Stimulated activated CD8-positive, alpha-beta memory T cell treated with anti-CD3 and anti-CD28 coated beads, Interleukin-7, amount 100 ng/mL, for 24 hours (primary cell): ENCODE measurements around the gene RPL10A.

Experiments
- DNase-seq: peaks from one replicate; pipeline ENCODE4 v3.0.0-alpha.2; 2020; ENCODE audit warnings: low read depth

The RPL10A gene

GRCh38 chr6:35476004-35476403 is 7.8 kb downstream of the RPL10A start:
- DNase-seq = no peak

GRCh38 chr6:35477028-35477427 is 8.8 kb downstream of the RPL10A start:
- no peak for DNase-seq

- no peak for DNase-seq
Observed at GRCh38 chr6:35477551-35478179, 9.5 kb downstream of the RPL10A start.

DNA sequence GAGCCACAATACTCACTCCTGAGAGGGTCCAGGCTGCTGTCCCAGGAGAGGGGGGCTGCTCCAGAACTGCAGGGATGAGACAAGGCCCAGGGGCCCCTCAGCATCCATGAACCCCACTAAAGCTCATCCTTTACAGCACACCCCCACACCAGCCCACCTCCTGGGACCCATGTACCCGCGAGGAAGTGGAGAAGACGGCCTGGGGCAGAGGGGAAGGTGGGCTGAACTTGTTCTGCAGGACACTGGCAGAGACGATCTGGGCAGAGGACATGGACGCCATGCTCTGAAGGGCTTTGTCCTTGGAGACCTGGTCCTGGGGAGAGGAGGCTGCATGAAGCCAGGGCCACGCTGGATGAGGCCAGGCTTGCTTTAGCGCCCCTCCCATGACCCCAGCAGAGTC is 10.1 kb downstream of the RPL10A start:
- no peak for DNase-seq

DNA sequence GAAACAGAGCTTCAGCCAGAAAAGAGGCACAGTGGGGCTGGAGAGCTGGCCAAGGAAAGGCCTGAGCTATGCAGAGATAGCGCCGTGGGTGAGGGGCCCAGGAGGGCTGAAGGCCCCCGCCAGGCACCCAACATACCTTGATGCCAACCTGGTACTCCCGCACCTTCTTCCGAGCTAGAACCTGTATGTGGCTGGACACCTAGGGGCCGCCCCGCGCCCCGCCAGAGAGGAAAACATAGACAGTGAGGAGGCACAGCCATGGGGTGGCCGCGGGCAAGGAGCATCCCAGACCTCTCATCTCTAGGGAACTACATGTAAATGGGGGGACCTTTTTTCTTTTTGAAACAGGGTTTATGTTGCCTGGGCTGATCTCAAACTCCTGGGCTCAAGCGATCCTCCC is 12.0 kb downstream of the RPL10A start:
- no peak for DNase-seq

GRCh38 chr6:35481226-35481625 is 13.0 kb downstream of the RPL10A start:
- no peak for DNase-seq

DNA sequence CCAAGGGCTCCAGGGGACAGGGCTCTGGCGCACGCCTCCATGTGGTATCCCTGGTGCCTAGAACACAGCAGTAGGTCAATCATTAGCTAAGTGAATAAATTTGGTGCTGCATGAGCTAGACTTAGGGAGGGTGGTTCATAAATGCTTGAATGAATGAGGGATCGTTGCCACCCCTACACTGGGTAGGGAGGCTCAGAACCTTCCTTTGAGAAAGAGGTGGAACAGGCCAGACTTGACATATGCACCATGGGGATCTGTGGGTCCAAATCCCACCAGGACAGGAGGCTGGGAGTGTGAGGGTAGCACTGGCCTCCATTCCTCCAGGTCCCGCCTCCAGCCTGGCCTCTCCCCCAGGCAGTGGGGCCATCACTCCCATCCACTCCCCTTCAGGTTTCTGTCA is 14.9 kb downstream of the RPL10A start:
- DNase-seq = no peak

- DNase-seq = no peak
Observed at GRCh38 chr6:35483490-35483889, 15.3 kb downstream of the RPL10A start.

DNA sequence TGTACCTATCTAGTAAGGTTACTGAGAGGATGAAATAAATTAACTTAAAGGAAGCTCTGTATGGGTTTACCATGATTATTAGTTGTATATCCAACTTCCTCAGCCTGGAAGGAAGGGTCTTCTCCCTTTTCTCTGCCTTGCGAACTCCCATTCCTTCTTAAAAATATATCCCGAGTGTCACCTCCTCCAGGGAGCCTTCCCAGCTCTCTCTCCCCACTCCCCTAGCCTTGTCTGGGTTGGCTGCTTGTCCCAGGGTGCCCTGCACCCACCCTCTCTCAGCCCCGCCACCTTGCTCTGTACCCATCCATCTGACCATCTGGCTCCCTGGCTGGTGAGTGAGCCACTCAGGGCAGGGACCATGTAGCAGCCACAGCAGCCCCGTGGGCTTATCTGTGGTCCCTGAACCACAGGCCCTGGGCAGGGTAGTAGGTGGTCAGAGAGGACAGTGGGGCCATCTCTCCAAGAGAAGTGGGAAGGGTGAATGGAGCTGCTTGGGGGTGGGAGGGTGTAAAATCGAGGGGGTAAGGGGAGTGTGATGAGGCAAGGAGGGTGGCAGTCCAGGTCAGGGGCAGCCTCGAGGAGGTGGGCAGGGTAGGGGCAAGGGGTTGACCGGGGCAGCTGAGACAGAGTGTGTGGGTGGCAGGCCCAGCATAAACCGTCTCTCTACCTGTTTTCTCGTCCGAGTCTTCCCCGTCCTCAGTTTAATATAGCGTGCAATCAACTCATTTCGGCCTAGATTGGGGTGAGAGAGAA is 15.9 kb downstream of the RPL10A start:
- no peak for DNase-seq

DNA sequence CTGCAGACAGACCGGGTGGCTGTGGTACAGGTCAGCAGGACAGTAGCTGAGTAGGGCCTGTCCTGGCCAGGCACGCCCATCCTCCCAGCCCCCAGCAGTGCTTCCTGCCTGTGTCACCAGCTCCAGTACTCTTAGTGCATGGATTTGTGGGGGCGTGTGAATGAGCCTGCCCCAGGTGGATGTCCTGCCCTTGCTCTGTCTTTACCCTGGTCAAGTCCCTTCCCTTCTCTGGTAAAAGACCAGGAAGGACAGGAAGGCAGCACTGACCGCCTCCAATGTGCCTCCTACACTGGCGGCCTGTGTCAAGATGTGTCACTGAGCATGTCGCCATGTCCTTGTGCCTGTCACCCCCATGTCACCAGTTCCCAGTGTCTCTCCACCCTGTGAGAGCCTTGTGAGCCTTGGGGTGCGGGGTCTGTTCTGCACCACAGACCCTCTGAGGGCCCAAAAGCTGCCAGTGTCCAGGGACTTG is 16.8 kb downstream of the RPL10A start:
- no peak for DNase-seq

DNA sequence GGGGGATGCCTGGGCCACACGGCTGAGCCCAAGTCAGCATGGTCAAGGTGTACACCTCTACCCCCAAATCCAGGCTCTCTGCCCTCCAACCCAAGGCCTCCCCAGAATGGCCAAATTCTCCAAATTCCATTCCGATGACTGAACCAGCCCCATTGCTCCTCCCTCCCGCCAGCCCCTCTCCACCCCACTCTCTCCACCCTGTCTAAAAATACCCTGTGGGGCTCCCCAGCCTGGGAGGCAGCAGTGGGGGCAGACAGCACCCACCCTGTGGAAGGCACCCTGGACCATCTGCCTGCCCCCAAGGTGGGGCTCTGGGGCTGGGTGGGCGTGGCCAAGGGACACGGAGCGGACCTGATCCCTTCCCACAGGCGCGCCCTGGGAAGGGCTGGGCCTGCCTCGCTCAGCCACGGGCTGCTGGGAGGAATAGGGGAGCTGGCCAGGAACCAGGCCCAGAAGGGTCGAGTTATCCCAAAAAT is 17.2 kb downstream of the RPL10A start:
- DNase-seq = no peak

DNA sequence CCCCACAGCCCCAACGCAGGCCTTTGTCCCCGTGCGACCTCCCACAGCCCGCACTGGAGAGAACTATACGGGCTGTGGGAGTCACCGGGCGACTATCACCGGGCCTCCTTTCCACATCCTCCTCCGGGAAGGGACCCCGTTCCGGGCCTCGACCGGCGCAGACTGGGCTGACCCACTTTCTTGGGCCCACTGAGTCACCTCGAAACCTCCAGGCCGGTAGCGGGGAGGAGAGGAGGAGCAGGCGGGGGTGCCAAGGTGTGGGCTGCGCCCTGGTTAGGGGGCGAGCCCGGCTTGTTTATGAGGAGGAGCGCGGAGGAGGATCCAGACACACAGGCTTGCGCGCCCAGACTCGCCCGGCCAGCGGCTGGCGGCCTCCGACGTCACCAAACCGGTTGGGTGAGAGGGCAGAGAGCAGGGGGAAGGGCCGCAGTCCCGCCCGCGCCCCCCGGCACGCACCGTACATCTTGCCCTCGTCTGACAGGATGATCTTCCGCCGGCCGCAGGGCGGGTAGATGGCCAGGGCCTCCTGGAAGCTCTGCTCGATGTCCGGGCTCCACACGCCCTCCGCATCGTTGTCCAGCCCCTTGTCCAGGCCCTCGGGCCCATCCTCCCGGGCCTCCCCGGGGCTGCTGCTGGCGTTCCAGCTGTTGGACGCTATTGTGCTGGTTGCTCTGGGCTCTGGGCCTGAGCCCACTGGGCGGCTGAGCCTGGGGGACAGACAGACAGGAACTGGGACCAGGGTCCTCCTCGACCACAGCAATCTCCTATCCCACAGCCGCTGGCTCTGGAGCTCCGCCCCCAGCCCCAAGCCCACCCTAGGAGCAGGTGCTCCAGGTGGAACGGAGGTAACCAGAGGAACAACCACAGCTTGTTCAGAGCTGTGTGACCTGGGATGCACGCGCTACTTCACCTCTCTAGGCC is 18.1 kb downstream of the RPL10A start:
- DNase-seq = no peak

DNA sequence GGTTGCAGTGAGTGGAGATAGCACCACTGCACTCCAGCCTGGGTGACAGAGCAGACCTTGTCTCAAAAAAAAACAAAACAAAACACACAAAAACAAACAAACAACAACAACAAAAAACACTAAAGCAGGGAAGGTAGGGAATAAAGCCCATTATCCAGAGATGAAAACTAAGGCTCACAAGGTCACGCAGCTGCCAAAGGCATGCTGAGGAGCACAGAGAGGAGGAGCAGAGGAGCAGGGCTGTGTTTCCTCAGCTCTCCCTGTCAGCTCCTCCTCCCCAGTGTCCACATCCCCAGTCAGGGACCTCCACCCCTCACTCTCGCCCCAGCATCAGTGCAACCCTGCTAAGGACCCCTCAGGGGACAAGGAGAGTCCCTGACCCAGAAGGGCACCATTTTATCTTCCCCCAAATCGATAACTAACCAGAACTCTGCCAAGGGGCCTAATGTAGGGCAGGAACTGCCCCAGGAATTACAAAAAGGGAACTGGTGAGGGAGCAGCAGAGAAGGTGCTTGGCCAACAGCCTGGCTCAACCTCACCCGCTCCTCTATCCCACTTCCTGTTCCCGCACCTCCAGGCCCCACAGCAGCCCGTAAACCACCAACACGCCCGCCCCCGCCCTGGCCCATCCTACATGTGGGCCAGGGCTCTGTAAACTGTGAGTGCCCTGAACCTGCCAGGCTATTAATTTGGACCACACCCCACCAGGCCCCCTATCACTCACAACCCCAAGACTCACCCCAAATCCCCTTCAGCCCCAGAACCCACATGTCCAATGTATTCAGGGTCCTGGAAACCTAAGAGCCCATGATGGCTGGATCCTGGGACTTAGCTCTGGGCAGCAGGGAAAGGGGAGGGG is 19.7 kb downstream of the RPL10A start:
- DNase-seq = no peak

DNA sequence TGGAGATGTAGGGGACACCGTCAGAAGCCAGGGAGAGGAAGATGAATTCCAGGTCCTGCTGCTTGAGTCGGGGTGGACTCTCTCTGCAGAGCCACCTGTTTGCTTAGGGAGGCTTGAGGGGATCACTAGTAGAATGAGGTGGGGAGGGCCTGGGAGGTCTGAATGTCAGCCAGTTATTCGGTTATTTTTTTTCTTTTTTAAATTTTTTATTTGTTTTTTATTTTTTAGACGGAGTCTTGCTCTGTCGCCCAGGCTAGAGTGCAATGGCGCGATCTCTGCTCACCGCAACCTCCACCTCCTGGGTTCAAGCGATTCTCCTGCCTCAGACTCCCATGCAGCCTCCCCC is 20.3 kb downstream of the RPL10A start:
- no peak for DNase-seq

- no peak for DNase-seq
Observed at GRCh38 chr6:35489066-35489465, 20.9 kb downstream of the RPL10A start.

- no peak for DNase-seq
Observed at GRCh38 chr6:35489995-35490791, 22.0 kb downstream of the RPL10A start.

GRCh38 chr6:35490821-35491557 is 22.8 kb downstream of the RPL10A start:
- DNase-seq = no peak

- no peak for DNase-seq
Observed at GRCh38 chr6:35491558-35492257, 23.5 kb downstream of the RPL10A start.

- no peak for DNase-seq
Observed at GRCh38 chr6:35492258-35492973, 24.2 kb downstream of the RPL10A start.
